Measurements from ENCODE around the gene RASSF7.

The RASSF7 gene

DNA sequence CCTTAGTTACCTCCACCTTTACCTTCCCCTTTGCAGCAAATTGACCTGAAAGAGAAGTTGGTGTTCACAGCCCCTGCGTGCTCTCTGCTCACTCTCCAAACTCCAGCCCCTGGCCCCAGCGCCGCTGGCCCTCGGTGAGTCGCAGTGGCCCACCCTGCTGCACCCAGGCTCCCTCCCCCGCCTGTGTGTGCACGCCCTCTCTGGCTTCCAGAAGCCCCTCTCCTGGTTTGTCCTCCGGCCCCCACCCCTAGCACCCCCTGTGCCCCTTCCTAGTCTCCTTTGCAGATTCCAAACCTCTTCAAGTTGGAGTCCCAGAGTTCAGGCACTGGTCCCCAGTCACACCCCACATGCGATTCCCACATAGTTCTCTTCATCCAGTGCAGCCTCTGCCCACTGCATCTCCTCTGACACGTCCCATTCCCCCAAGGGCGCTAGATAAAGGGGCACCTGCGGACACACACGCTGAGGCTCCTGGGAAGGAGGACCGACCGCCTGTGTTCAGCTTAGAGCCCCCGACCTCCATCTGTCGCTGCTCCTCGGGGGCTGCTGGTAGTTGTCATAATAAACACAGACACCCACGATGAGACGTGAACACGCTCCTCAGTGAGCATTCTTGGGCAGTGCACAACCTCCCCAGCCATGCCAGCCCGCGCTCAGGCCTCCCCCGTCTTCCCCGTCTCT is 14.0 kb downstream of the RASSF7 start:
- Histone ChIP-seq H3K9me3 (no peaks in the 10 kb centered on the region), H3K27ac (peak overlapping the region; percentile 67), H3K4me3 (ENCODE audit: low read depth in 1 of 2, low read length in 1 of 2) (peak overlapping the region; percentile 62 to 93), H3K36me3 (no peaks in the 10 kb centered on the region), H3K27me3 (peaks cover 59% of the 10 kb centered on the region), H3K4me1 (ENCODE audit: control insufficient read depth in 1 of 2, insufficient read depth in 1 of 2, low read depth in 1 of 2, low read length in 1 of 2) (peaks cover 25 to 31% of the 10 kb centered on the region in 2 experiments)
- TF ChIP-seq, protein P1, sequence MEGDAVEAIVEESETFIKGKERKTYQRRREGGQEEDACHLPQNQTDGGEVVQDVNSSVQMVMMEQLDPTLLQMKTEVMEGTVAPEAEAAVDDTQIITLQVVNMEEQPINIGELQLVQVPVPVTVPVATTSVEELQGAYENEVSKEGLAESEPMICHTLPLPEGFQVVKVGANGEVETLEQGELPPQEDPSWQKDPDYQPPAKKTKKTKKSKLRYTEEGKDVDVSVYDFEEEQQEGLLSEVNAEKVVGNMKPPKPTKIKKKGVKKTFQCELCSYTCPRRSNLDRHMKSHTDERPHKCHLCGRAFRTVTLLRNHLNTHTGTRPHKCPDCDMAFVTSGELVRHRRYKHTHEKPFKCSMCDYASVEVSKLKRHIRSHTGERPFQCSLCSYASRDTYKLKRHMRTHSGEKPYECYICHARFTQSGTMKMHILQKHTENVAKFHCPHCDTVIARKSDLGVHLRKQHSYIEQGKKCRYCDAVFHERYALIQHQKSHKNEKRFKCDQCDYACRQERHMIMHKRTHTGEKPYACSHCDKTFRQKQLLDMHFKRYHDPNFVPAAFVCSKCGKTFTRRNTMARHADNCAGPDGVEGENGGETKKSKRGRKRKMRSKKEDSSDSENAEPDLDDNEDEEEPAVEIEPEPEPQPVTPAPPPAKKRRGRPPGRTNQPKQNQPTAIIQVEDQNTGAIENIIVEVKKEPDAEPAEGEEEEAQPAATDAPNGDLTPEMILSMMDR (IDR thresholded peaks at IDR 0.05), result no peak

DNA sequence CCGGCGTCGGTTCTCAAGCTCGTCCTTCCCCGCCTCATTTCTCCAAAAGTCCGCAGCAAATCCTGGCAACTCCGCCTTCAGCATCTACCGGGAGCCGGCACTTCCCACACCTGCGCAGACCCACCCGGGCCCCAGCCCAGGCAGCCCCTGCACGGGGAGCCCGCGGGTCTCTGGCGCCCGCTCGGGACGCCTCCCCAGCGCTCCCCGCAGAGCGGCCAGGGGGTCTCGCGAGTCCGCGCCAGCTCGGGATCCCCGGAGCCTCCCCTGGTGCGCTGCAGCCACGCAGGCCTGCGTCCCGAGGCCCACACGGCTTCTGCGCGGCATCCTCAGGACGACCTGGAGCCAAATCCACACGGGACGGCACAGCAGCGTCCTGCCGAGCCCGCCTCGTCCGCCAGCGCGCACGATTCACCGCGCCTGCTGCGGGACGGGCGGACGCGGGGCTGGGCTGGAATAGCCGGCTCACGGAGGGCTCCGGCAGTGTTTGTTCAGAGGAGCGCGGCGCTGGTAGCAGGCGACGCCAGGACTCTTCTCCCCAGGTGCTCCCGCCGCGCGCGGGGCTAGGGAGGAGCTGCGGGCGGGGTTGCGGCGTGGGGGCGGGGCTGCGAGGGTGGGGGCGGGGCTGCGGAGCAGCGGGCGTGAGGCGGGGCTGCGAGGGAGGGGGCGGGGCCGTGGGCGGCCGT is 14.7 kb downstream of the RASSF7 start:
- Histone ChIP-seq H3K4me3 (ENCODE audit: low read depth in 1 of 2, low read length in 1 of 2) (peak overlapping the region; percentile 62 to 93), H3K4me1 (ENCODE audit: control insufficient read depth in 1 of 2, insufficient read depth in 1 of 2, low read depth in 1 of 2, low read length in 1 of 2) (peaks cover 25 to 31% of the 10 kb centered on the region in 2 experiments), H3K27me3 (peaks cover 52% of the 10 kb centered on the region), H3K36me3 (no peaks in the 10 kb centered on the region), H3K27ac (peak overlapping the region; percentile 67), H3K9me3 (no peaks in the 10 kb centered on the region)
- TF ChIP-seq, protein P1 (IDR thresholded peaks at IDR 0.05), result no peak

DNA sequence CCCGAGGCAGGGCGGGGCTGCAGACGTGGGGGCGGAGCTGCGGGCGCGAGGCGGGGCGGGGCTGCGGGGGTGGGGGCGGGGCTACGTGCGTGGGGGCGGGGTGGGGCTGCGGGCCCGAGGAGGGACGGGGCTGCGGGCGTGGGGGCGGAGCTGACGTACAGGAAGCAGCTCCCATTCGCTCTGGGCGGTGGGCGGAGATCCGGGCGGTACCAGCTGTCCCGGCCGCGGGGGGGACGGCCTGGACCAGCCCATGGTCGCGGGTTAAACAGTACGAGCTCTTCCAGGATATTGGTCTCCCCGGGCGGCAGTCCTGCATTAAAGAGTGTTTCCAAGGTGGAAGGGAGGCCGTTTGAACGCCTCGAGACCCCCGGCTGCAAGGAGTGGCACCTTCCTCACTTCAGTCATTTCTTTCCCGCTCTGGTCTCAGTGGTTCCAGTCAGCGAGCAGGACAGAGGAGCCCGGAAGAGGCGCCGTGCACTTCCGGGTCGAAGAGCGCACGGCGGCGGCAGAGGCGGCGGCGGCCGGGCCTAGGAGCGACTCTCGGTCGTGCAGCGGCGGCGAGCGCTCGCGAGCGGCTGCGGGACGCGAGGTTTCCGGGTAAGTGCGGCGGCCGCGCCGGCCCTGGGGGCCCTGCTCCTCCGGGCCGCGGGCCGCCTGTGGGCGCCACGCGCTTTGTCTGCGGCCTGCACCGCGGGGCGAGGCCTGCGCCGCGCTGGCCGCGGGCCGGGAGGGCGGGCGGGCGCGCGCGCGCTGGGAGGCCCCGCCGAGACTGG is 15.4 kb downstream of the RASSF7 start, which contains the start of gene PHRF1:
Gene PHRF1 (plus strand): TSS at position 475 of the 773 bp plus-strand sequence. CDS start 5,043 bp downstream, outside the sequence.
- TF ChIP-seq, protein P1 (IDR thresholded peaks at IDR 0.05), result peak; percentile 21
- Histone ChIP-seq H3K4me1 (ENCODE audit: control insufficient read depth in 1 of 2, insufficient read depth in 1 of 2, low read depth in 1 of 2, low read length in 1 of 2) (peaks cover 25 to 31% of the 10 kb centered on the region in 2 experiments), H3K9me3 (no peaks in the 10 kb centered on the region), H3K27ac (peak within 1 kb of the TSS; percentile 95), H3K4me3 (ENCODE audit: low read depth in 1 of 2, low read length in 1 of 2) (peak within 1 kb of the TSS; percentile 91 to 93), H3K36me3 (no peaks in the 10 kb centered on the region), H3K27me3 (peaks cover 45% of the 10 kb centered on the region)

DNA sequence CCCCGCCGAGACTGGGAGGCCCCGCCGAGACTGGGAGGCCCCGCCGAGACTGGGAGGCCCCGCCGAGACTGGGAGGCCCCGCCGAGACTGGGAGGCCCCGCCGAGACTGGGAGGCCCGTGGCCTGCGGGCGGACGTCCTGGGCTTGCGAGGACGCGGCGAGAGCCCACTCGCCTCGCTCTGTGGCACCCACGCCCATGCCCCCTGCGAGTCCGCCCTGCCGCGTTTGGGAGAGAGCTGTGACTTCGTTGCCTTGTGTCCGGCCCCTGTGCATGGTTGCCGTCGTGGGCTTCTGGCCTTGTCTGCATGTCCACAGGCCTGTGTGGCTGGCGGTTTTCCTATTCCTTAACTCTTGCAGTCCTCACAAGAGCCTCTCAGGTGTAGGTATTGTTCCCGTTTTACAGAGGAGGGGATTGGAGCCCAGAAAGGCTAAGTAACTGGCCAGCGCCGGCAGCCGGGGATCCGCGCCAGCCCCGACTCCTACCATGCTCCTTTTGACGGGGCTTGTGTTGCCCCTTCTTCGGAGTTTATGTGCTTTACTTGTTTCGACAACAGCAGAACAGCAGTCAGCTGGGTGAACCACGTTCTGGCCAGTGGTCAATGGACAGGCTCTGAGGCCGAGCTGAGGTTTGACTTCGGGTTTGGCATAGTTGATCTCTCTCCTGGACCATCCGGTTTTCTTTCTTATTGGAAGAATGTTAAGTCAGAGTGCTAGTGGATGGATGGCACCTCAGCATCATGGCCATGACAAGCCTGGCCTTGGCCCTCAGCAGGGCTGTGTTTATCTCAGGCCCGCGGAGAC is 16.2 kb downstream of the RASSF7 start:
- H3K9me3 ChIP-seq, result no peaks in the 10 kb centered on the region
- TF ChIP-seq, protein P1 (IDR thresholded peaks at IDR 0.05), result no peak
- H3K4me1 ChIP-seq (ENCODE audit: control insufficient read depth in 1 of 2, insufficient read depth in 1 of 2, low read depth in 1 of 2, low read length in 1 of 2), result peaks cover 25 to 31% of the 10 kb centered on the region in 2 experiments
- H3K27me3 ChIP-seq, result peaks cover 37% of the 10 kb centered on the region
- peak overlapping the region; percentile 95 for H3K27ac ChIP-seq
- H3K4me3 ChIP-seq (ENCODE audit: low read depth in 1 of 2, low read length in 1 of 2), result peak overlapping the region; percentile 64 to 91
- peaks cover 6% of the 10 kb centered on the region for H3K36me3 ChIP-seq

DNA sequence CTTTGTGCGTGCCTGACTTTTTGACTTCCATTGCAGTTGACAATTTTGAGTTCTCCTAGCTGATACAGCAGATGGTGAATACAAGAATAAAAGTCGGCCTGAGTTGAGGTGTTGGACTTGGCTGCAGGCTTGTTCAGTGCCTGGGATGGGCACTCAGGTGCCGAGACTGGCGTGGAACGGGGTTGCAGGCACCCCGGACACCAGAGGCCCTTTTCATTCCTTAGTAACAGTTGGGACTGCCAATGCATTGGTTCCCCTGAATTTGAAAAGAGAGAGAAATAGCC is 16.8 kb downstream of the RASSF7 start:
- Histone ChIP-seq H3K9me3 (no peaks in the 10 kb centered on the region), H3K27me3 (peaks cover 31% of the 10 kb centered on the region), H3K27ac (no peak overlapping the region), H3K4me3 (ENCODE audit: low read depth in 1 of 2, low read length in 1 of 2) (peak overlapping the region; percentile 64 to 91), H3K4me1 (ENCODE audit: control insufficient read depth in 1 of 2, insufficient read depth in 1 of 2, low read depth in 1 of 2, low read length in 1 of 2) (peaks cover 25 to 31% of the 10 kb centered on the region in 2 experiments), H3K36me3 (peaks cover 10% of the 10 kb centered on the region)
- TF ChIP-seq, protein P1 (IDR thresholded peaks at IDR 0.05), result no peak
